HL-60 (cell line): ENCODE data around the gene PRMT9.

Experiments used
- DNase-seq, 2 experiments: peaks; one replicate each; pipeline ENCODE4 v3.0.0-alpha.2; 2010 to 2020; ENCODE audit warnings: low read depth in 1 of 2, low spot score in 1 of 2
- H3K27ac ChIP-seq: fragments of 250-450 bp; sonication (Bioruptor Pico); replicated peaks from 2 replicates; pipeline ENCODE4 v1.5.1; 2020; ENCODE audit warnings: mild to moderate bottlenecking, moderate library complexity
- H3K27me3 ChIP-seq: fragments of 250-450 bp; sonication (Bioruptor Pico); 2 replicates; pipeline ENCODE4 v1.5.1; 2021; ENCODE audit warnings: mild to moderate bottlenecking, moderate library complexity; ENCODE audit not compliant: insufficient read depth, poor library complexity, severe bottlenecking
- H3K4me3 ChIP-seq: replicated peaks from 2 replicates; pipeline ENCODE4 v1.5.1; 2011; ENCODE audit warnings: mild to moderate bottlenecking, control low read depth, low read length; ENCODE audit not compliant: insufficient read depth
- CTCF ChIP-seq: IDR thresholded peaks from one replicate; pipeline ENCODE4 v1.5.1; 2011; ENCODE audit warnings: low read length, control low read depth, inconsistent platforms; ENCODE audit not compliant: insufficient read depth
- GABPA ChIP-seq: IDR thresholded peaks from 2 replicates; pipeline ENCODE4 v1.6.1; 2012; ENCODE audit warnings: low read depth
- POLR2AphosphoS5 ChIP-seq: IDR thresholded peaks from 2 replicates; pipeline ENCODE4 v1.6.1; 2012; ENCODE audit warnings: low read depth
- REST ChIP-seq: IDR thresholded peaks from 2 replicates; pipeline ENCODE4 v1.6.1; 2012; ENCODE audit warnings: low read depth; ENCODE audit not compliant: insufficient replicate concordance
- SPI1 ChIP-seq: IDR thresholded peaks from 2 replicates; pipeline ENCODE4 v1.6.1; 2012; ENCODE audit warnings: low read depth, mild to moderate bottlenecking, borderline replicate concordance

PRMT9 gene

GRCh38 chr4:147724468-147725201, 40.7 kb upstream of the PRMT9 start:
- no peak for DNase-seq
- Histone ChIP-seq H3K27me3 (no peaks in the 10 kb centered on the region), H3K4me3 (no peak overlapping the region), H3K27ac (no peak overlapping the region)
- no peak for TF ChIP-seq CTCF
- no peak for TF ChIP-seq POLR2AphosphoS5
- TF ChIP-seq REST = no peak
- TF ChIP-seq GABPA = no peak
- TF ChIP-seq SPI1 = no peak

GRCh38 chr4:147723326-147723725, 39.4 kb upstream of the PRMT9 start:
- no peak for DNase-seq
- no peaks in the 10 kb centered on the region for H3K27me3 ChIP-seq
- H3K4me3 ChIP-seq = no peak overlapping the region
- TF ChIP-seq CTCF = no peak
- no peak for TF ChIP-seq GABPA
- no peak for TF ChIP-seq REST
- no peak for TF ChIP-seq POLR2AphosphoS5
- TF ChIP-seq SPI1 = no peak
- no peak overlapping the region for H3K27ac ChIP-seq

- Histone ChIP-seq H3K27ac (no peak overlapping the region), H3K27me3 (no peaks in the 10 kb centered on the region), H3K4me3 (no peak overlapping the region)
- no peak for DNase-seq
- TF ChIP-seq GABPA = no peak
- no peak for TF ChIP-seq SPI1
- TF ChIP-seq POLR2AphosphoS5 = no peak
- no peak for TF ChIP-seq CTCF
- TF ChIP-seq REST = no peak
Measured at GRCh38 chr4:147717878-147718277, 33.9 kb upstream of the PRMT9 start.
